ENCODE data around the gene DNAI7.

DNAI7 gene

GRCh38 chr12:25162866-25163265 lies 32.1 kb downstream of the DNAI7 start:
- DNase-seq: no peak

GRCh38 chr12:25156061-25156460 lies 38.9 kb downstream of the DNAI7 start:
- DNase-seq: no peak

GRCh38 chr12:25155022-25155576 lies 39.9 kb downstream of the DNAI7 start:
- no peak for DNase-seq

GRCh38 chr12:25152055-25152454 lies 42.9 kb downstream of the DNAI7 start:
- no peak for DNase-seq

- DNase-seq: no peak
Measured at GRCh38 chr12:25151476-25151875, 43.5 kb downstream of the DNAI7 start.

- no peak for DNase-seq
Measured at GRCh38 chr12:25146686-25147085, 48.3 kb downstream of the DNAI7 start.

GRCh38 chr12:25135531-25136154 lies 59.3 kb downstream of the DNAI7 start:
- DNase-seq: no peak

- no peak for DNase-seq
Measured at GRCh38 chr12:25131270-25131669, 63.7 kb downstream of the DNAI7 start.

GRCh38 chr12:25130741-25131188 lies 64.2 kb downstream of the DNAI7 start:
- DNase-seq: peak; percentile 7 to 30

- DNase-seq: no peak
Measured at GRCh38 chr12:25126746-25127145, 68.2 kb downstream of the DNAI7 start.

- DNase-seq: no peak
Measured at GRCh38 chr12:25126101-25126500, 68.9 kb downstream of the DNAI7 start.

GRCh38 chr12:25124493-25124892 lies 70.5 kb downstream of the DNAI7 start:
- DNase-seq: no peak

GRCh38 chr12:25123126-25123525 lies 71.8 kb downstream of the DNAI7 start:
- DNase-seq: no peak

GRCh38 chr12:25121916-25122315 lies 73.0 kb downstream of the DNAI7 start:
- no peak for DNase-seq

- DNase-seq: no peak
Measured at GRCh38 chr12:25121110-25121509, 73.8 kb downstream of the DNAI7 start.

GRCh38 chr12:25119020-25119419 lies 75.9 kb downstream of the DNAI7 start:
- DNase-seq: no peak

GRCh38 chr12:25115677-25116076 lies 79.3 kb downstream of the DNAI7 start:
- DNase-seq: no peak

- no peak for DNase-seq
Measured at GRCh38 chr12:25113651-25114050, 81.3 kb downstream of the DNAI7 start.

GRCh38 chr12:25110260-25110659 lies 84.7 kb downstream of the DNAI7 start:
- no peak for DNase-seq

GRCh38 chr12:25107920-25108319 lies 87.0 kb downstream of the DNAI7 start:
- no peak for DNase-seq

- DNase-seq: no peak
Measured at GRCh38 chr12:25106818-25107217, 88.1 kb downstream of the DNAI7 start.

GRCh38 chr12:25102402-25102801 lies 92.6 kb downstream of the DNAI7 start:
- no peak for DNase-seq

- DNase-seq: no peak
Measured at GRCh38 chr12:25101092-25101445, 93.9 kb downstream of the DNAI7 start.

- no peak for DNase-seq
Measured at GRCh38 chr12:25100194-25101091, 94.5 kb downstream of the DNAI7 start.

All from NCI-H1930 (cell line).